ENCODE data around the gene WWOX. TPM values are rescaled to one million over a fixed set of nuclear protein-coding genes. Genes with fewer than 3 reads are reported as not detected.
A peak's percentile ranks its signal among the peaks of the same experiment; 100 is the strongest.

Gene WWOX
- total RNA-seq, 6 donors from 2014 or later = 18.7 to 167 (median 31.0) TPM

DNA sequence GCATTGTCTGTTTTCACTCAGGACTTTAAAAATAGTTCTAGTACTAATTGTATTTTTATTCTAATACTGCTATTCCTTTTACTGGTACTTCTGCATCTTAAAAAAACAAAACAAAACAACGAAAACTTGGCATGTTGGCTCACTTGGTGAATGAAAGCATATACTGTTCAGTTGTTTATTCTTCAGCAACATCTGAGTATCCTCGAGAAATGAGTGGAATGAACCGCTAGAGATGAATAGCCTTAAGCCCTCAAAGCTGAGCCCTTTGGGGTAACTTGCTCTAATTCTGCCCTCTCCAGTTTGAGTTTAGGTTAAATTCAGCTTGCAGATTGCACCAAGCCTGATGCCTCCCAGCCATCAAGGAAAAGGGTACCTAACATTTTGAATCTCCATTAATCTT lies 126.5 kb downstream of the WWOX start:
- H3K27ac ChIP-seq = no peak overlapping the region
- no peaks in the 10 kb centered on the region for H3K9me3 ChIP-seq
- ATAC-seq (ENCODE audit: low FRiP score in 2 of 2) = no peak
- no peak for DNase-seq
- TF ChIP-seq POLR2AphosphoS5 (IDR thresholded peaks at IDR 0.05) (no peak), EP300 (IDR thresholded peaks at IDR 0.05) (no peak), POLR2A (IDR thresholded peaks at IDR 0.05) (no peak)
- TF ChIP-seq, protein P1, sequence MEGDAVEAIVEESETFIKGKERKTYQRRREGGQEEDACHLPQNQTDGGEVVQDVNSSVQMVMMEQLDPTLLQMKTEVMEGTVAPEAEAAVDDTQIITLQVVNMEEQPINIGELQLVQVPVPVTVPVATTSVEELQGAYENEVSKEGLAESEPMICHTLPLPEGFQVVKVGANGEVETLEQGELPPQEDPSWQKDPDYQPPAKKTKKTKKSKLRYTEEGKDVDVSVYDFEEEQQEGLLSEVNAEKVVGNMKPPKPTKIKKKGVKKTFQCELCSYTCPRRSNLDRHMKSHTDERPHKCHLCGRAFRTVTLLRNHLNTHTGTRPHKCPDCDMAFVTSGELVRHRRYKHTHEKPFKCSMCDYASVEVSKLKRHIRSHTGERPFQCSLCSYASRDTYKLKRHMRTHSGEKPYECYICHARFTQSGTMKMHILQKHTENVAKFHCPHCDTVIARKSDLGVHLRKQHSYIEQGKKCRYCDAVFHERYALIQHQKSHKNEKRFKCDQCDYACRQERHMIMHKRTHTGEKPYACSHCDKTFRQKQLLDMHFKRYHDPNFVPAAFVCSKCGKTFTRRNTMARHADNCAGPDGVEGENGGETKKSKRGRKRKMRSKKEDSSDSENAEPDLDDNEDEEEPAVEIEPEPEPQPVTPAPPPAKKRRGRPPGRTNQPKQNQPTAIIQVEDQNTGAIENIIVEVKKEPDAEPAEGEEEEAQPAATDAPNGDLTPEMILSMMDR (IDR thresholded peaks at IDR 0.05) = no peak
- H3K4me3 ChIP-seq = no peak overlapping the region
- no peaks in the 10 kb centered on the region for H3K36me3 ChIP-seq
- no peaks in the 10 kb centered on the region for H3K27me3 ChIP-seq
- WGBS, 2 donors = 44 to 55% methylated on average over 3 of the region's 3 CpGs
- peaks cover 0 to 5% (median 0%) of the 10 kb centered on the region in 4 donors for H3K4me1 ChIP-seq

DNA sequence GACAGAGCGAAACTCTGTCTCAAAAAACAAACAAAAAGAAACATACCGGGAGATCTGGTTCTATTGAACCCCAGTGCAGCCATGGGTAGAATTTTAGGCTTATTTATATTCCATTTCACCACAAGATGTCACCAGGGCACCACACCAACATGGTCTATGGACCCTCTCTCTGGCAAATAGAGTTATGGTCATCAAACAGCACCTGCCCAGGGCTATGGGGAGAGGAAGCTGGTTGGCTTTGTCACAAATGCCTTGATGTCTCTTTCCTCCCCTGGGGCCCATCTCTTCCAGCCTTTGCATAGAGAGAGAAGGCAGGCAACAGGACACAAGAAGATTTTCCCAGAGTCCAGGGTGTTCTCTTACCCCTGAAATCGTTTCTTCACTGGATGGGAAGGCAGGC lies 128.4 kb downstream of the WWOX start:
- no peak for ATAC-seq (ENCODE audit: low FRiP score in 2 of 2)
- H3K27me3 ChIP-seq = no peaks in the 10 kb centered on the region
- no peak for DNase-seq
- H3K27ac ChIP-seq = no peak overlapping the region
- TF ChIP-seq POLR2A (IDR thresholded peaks at IDR 0.05) (no peak), EP300 (IDR thresholded peaks at IDR 0.05) (no peak), POLR2AphosphoS5 (IDR thresholded peaks at IDR 0.05) (no peak)
- TF ChIP-seq, protein P1 (IDR thresholded peaks at IDR 0.05) = no peak
- H3K9me3 ChIP-seq = no peaks in the 10 kb centered on the region
- no peak overlapping the region for H3K4me3 ChIP-seq
- no peaks in the 10 kb centered on the region for H3K36me3 ChIP-seq
- whole genome bisulfite sequencing, 2 donors = 86 to 89% methylated on average over 3 of the region's 3 CpGs
- H3K4me1 ChIP-seq = no peaks in the 10 kb centered on the region

DNA sequence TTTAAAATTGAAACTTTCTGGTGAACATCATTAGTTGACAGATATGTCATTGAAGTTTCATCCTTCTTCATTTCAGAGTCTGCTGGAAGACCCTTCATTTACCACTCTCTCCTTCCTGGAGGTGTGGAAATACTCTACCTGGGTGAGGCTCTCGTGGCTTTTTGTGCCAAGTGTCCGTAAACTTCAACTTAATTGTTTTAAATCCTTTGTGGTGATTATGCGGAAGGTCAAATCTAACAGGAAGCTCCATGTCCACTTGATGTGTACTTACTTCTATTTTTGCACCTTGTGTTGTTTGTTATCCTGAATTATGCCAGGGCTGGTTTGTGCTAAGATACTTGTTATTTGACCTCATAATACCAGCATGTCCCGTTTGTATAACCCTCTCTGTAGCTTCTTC lies 129.2 kb downstream of the WWOX start:
- DNase-seq = no peak
- H3K27me3 ChIP-seq = no peaks in the 10 kb centered on the region
- H3K9me3 ChIP-seq = no peaks in the 10 kb centered on the region
- no peaks in the 10 kb centered on the region for H3K4me1 ChIP-seq
- no peak overlapping the region for H3K27ac ChIP-seq
- no peak for ATAC-seq (ENCODE audit: low FRiP score in 2 of 2)
- WGBS, 2 donors = 60 to 71% methylated on average over 4 of the region's 4 CpGs
- H3K36me3 ChIP-seq = no peaks in the 10 kb centered on the region
- TF ChIP-seq, protein P1 (IDR thresholded peaks at IDR 0.05) = no peak
- TF ChIP-seq EP300 (IDR thresholded peaks at IDR 0.05) (no peak), POLR2AphosphoS5 (IDR thresholded peaks at IDR 0.05) (no peak), POLR2A (IDR thresholded peaks at IDR 0.05) (no peak)
- no peak overlapping the region for H3K4me3 ChIP-seq

DNA sequence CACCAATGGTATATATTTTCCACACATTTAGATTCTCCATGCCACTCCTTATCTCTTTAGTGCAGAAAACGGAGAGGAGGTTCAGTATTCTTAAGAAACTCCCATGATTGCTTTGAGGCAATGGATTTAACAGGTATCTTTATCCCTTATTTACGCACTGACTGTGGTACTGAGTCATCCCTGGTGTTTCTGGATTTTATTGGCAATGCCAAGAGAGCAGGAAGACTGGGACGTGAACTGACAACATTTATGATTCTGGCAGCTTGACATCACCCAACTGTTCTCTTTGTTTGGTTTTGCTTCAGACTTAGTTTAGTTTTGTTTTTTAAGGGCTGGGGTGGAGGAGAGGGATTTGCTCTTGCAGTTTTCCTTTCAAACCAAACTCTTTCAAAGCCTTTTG lies 131.4 kb downstream of the WWOX start:
- no peaks in the 10 kb centered on the region for H3K27me3 ChIP-seq
- H3K4me1 ChIP-seq = peaks cover 0 to 7% (median 0%) of the 10 kb centered on the region in 4 donors
- H3K4me3 ChIP-seq = no peak overlapping the region
- 57 to 61% methylated on average over 3 of the region's 3 CpGs for WGBS, 2 donors
- TF ChIP-seq POLR2AphosphoS5 (IDR thresholded peaks at IDR 0.05) = no peak
- TF ChIP-seq EP300 (IDR thresholded peaks at IDR 0.05) = no peak
- TF ChIP-seq POLR2A (IDR thresholded peaks at IDR 0.05) = no peak
- TF ChIP-seq, protein P1 (IDR thresholded peaks at IDR 0.05) = no peak
- DNase-seq (no peak), ATAC-seq (ENCODE audit: low FRiP score in 2 of 2) (no peak)
- no peaks in the 10 kb centered on the region for H3K36me3 ChIP-seq
- no peaks in the 10 kb centered on the region for H3K9me3 ChIP-seq
- H3K27ac ChIP-seq = no peak overlapping the region

DNA sequence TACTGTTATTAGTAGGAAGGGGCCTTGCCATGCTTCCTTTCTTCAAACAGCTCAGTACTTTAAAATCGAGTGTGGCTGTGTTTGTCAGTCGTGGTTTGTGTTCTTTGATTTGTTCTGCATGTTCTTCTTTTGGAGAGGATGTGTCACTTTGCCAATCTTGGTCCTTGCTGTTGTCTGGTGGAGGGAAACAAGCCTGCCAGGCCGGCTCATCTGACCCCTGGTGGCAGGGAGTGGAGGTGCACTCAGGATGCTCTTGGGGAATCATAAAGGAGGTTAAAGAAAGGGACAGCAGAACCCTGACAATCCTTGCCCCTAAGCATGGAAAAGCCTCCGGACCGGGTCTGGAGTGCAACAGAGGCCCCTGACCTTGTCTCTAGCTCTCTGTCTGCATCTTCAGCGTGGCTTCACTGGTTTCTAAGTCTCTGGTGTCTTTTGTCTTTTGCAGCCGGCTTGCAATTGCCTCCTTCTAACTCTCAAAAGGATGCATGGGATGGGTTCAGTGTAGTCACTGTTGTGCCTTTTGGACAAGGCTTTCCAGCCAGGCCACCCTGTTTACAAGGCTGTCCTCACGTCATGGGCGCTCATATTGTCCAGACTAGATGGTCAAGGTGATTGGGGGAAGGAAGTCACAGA lies 135.8 kb downstream of the WWOX start:
- DNase-seq (peak in 1 of 2 donors; percentile 53), ATAC-seq (ENCODE audit: low FRiP score in 2 of 2) (peak; percentile 79 to 80)
- no peak overlapping the region for H3K4me3 ChIP-seq
- TF ChIP-seq, protein P1 (IDR thresholded peaks at IDR 0.05) = peak; percentile 76 to 91 (median 84)
- no peak for TF ChIP-seq EP300 (IDR thresholded peaks at IDR 0.05)
- no peaks in the 10 kb centered on the region for H3K9me3 ChIP-seq
- peaks cover 0 to 7% (median 0%) of the 10 kb centered on the region in 4 donors for H3K4me1 ChIP-seq
- no peak overlapping the region for H3K27ac ChIP-seq
- H3K27me3 ChIP-seq = no peaks in the 10 kb centered on the region
- WGBS, 2 donors = 39 to 48% methylated on average over 9 of the region's 9 CpGs
- H3K36me3 ChIP-seq = no peaks in the 10 kb centered on the region
